Stomach (tissue), 9 donors: ENCODE data around the gene METRN. TPM values are rescaled to one million over a fixed set of nuclear protein-coding genes. Genes with fewer than 3 reads are reported as not detected.

Experiments used
- DNase-seq, 2 donors: peaks; one replicate each; pipeline versions ENCODE4 v3.0.0 to v3.0.0-alpha.2; 2013 to 2019
- H3K27ac ChIP-seq, 5 donors: fragments of 200-600 bp in 4 of 5; sonication (generic) in 4 of 5; one replicate each; pipeline ENCODE4 v1.5.1; 2013 to 2019; ENCODE audit warnings: mild to moderate bottlenecking in 1 of 5, moderate library complexity in 1 of 5
- H3K27me3 ChIP-seq, 3 donors: fragments of 200-600 bp; sonication (generic); one replicate each; pipeline ENCODE4 v1.5.1; 2017 to 2019; ENCODE audit warnings: mixed run types in 1 of 3
- H3K36me3 ChIP-seq, 4 donors: fragments of 200-600 bp; sonication (generic); 1 replicate in 3 of 4; 2 replicates in 1 of 4; pipeline ENCODE4 v1.5.1; 2016 to 2019
- H3K4me1 ChIP-seq, 4 donors: fragments of 200-600 bp; sonication (generic); one replicate each; pipeline ENCODE4 v1.5.1; 2016 to 2019
- H3K4me3 ChIP-seq, 4 donors: fragments of 200-600 bp; sonication (generic) in 3 of 4; one replicate each; pipeline ENCODE4 v1.5.1; 2016 to 2019; ENCODE audit warnings: mild to moderate bottlenecking in 1 of 4
- H3K9me3 ChIP-seq, 4 donors: fragments of 200-600 bp; sonication (generic); one replicate each; pipeline ENCODE4 v1.5.1; 2016 to 2019
- CTCF ChIP-seq, 7 experiments: fragments of 450-650 bp in 4 of 7; fragments of 200-600 bp in 3 of 7; sonication (generic) in 3 of 7; IDR thresholded peaks; one replicate each; pipeline ENCODE4 v1.5.1; 2016 to 2019; ENCODE audit warnings: antibody characterized with exemption in 7 of 7, control low read depth in 2 of 7, mild to moderate bottlenecking in 1 of 7
- EP300 ChIP-seq: sonication (generic); formaldehyde crosslinking; IDR thresholded peaks from one replicate; pipeline ENCODE4 v1.6.1; 2017; ENCODE audit warnings: antibody characterized with exemption
- POLR2A ChIP-seq, 4 donors: fragments of 450-650 bp; IDR thresholded peaks; one replicate each; pipeline ENCODE4 v1.6.1; 2016; ENCODE audit warnings: antibody characterized with exemption in 4 of 4, control low read depth in 2 of 4, mild to moderate bottlenecking in 1 of 4, moderate library complexity in 1 of 4
- POLR2AphosphoS5 ChIP-seq, 3 donors: sonication (generic); formaldehyde crosslinking; IDR thresholded peaks; one replicate each; pipeline ENCODE4 v1.6.1; 2016; ENCODE audit warnings: antibody characterized with exemption in 3 of 3
- WGBS, 5 donors: extraction: QIAGEN DNeasy Blood & Tissue Kit in 3 of 5; methylation state at CpG; one replicate each; pipeline versions ENCODE4 v1.1.5 to v1.1.7; 2013 to 2018; 5-methylcytosine and 5-hydroxymethylcytosine counted together
- intact Hi-C: fragments of 100-400 bp; cut with DNase I; formaldehyde crosslinking; loops from one replicate; pipeline ENCODE4 v1.15.1; 2023; ENCODE audit warnings: low total_unique reads
- polyA plus RNA-seq, 3 donors: library from polyadenylated mRNA; stranded (reverse); fragments of 200-250 nt; gene quantifications; one replicate each; pipeline ENCODE4 v1.2.3, GENCODE V29; 2013
- total RNA-seq, 5 donors: library from RNA; depleted of rRNA; stranded (reverse); fragments of >200 nt; gene quantifications; one replicate each; pipeline versions ENCODE4 v1.1.0 to v1.2.3, GENCODE V29; 2014 to 2016
- donor health status: healthy with polysubstance abuse.
- donor health status: Bipolar disorder and iron deficiency.
- donor health status: healthy.

METRN gene
- total and polyA plus RNA-seq, 8 donors = 7.1 to 79.7 (median 34.4) TPM

GRCh38 chr16:728131-728889, 13.4 kb downstream of the METRN start:
- TF ChIP-seq POLR2A (IDR thresholded peaks at IDR 0.05) = no peak
- TF ChIP-seq POLR2AphosphoS5 (IDR thresholded peaks at IDR 0.05) = peak in 1 of 3 donors; percentile 3
- no peaks in the 10 kb centered on the region for H3K9me3 ChIP-seq
- peaks cover 31 to 38% (median 32%) of the 10 kb centered on the region in 4 donors for H3K4me1 ChIP-seq
- peak overlapping the region; percentile 11 to 62 (median 55) for H3K27ac ChIP-seq
- H3K27me3 ChIP-seq = peaks cover 0 to 52% (median 24%) of the 10 kb centered on the region in 3 donors
- H3K4me3 ChIP-seq = peak overlapping the region; percentile 48 to 69 (median 54)
- H3K36me3 ChIP-seq = peaks cover 7 to 38% (median 30%) of the 10 kb centered on the region in 4 donors
- WGBS, 5 donors = 0 to 2% (median 1%) methylated on average over 10 to 79 of the region's 80 CpGs
- intact Hi-C loops = no loop called here
- peak; percentile 69 to 88 for DNase-seq

DNA sequence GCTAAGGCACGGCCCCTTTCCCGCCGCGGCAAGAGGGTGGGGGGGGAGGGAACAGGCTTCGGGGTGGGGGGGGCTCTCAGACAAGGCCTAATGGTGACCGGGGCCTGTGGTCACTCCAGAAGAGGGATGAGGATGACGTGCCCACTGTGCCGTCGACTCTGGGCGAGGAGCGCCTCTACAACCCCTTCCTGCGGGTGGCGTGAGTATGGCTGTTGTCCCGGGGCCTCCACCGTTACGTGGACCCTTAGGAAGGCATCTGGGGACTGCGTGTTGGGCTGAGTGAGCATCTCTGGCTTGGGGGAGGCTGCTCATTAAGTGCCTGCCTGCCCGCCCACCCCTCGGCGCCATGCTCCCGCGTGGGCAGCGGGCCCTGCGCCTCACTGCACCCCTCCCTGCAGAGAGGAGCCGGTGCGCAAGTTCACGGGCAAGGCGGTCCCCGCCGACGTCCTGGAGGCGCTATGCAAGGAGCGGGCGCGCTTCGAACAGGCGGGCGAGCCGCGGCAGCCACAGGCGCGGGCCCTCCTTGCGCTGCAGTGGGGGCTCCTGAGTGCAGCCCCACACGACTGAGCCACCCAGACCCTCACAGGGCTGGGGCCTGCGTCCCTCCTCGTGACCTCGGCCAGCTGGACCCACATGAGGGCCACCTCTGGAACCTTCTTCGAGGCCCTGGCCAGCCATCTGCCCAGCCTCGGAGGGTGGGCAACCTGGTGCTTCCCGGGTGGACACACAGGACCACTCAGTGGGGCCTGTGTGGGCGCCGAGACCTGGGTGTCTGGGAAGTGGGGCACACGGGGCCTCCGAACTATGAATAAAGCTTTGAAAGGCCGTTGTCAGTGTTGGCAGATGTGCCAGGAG, 14.2 kb downstream of the METRN start:
- Histone ChIP-seq H3K4me3 (peak overlapping the region in 3 of 4 donors; percentile 51 to 69 (median 57)), H3K4me1 (peaks cover 31 to 38% (median 32%) of the 10 kb centered on the region in 4 donors), H3K27me3 (peaks cover 0 to 52% (median 24%) of the 10 kb centered on the region in 3 donors), H3K9me3 (no peaks in the 10 kb centered on the region), H3K27ac (peak overlapping the region in 2 of 5 donors; percentile 16 to 62), H3K36me3 (peaks cover 15 to 46% (median 38%) of the 10 kb centered on the region in 4 donors)
- no peak for DNase-seq
- TF ChIP-seq POLR2A (IDR thresholded peaks at IDR 0.05) (no peak), CTCF (IDR thresholded peaks at IDR 0.05) (no peak), EP300 (no peak), POLR2AphosphoS5 (IDR thresholded peaks at IDR 0.05) (no peak)
- intact Hi-C loops = no loop called here
- 43 to 65% (median 59%) methylated on average over 17 to 55 of the region's 55 CpGs for WGBS, 5 donors

DNA sequence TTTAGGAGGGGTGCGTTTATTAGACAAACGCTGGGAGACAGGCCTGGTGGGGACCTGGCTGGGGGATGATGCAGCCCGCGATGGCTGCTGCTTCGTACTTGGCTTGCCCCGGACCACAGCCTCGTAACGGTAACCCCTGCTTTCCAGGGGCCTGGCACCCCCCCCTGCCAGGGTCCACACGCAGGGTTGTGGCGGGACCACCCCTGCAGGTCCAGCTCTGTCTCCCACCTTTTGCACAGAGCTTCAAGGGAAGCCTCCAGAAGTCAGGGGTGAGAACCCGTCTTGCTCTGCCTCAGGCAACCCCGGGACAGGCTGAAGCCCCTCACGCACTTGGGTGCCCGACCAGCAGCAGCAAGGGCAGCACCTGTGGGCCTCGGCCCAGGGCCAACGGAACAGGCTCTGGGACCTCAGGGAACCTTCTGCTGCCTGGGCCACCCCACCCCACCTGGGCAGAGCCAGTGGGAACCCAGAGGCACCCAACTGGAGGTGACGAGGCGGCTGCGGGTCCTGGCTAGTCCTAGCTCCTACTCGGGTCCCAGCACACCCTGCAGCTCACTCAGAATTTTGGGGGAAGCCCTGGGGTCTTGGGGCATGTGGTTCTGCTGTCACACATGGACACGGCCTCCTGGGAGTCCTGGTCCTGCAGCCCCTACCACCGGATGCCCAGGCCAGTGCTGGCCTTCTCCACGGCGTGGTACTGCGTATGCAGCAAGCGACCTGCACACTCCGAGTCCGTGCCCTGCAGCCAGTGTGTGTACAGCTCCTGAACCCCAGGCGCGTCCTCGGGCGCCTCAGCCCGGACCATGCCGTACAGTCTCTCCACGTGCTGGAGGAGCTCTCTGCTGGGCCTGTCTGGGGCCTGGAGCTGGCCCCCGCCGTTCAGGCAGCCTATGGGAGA, 15.1 kb downstream of the METRN start:
- H3K27ac ChIP-seq = no peak overlapping the region
- WGBS, 5 donors = 85 to 91% (median 88%) methylated on average over 28 to 37 of the region's 37 CpGs

GRCh38 chr16:730666-731509, 16.0 kb downstream of the METRN start:
- WGBS, 5 donors = 75 to 91% (median 86%) methylated on average over 20 to 22 of the region's 22 CpGs
- DNase-seq = no peak
- Histone ChIP-seq H3K27me3 (peaks cover 0 to 36% (median 24%) of the 10 kb centered on the region in 3 donors), H3K4me3 (no peak overlapping the region), H3K27ac (no peak overlapping the region), H3K36me3 (peaks cover 25 to 64% (median 56%) of the 10 kb centered on the region in 4 donors), H3K9me3 (no peaks in the 10 kb centered on the region), H3K4me1 (peaks cover 31 to 32% (median 31%) of the 10 kb centered on the region in 4 donors)
- TF ChIP-seq POLR2A (IDR thresholded peaks at IDR 0.05) = no peak
- no peak for TF ChIP-seq CTCF (IDR thresholded peaks at IDR 0.05)
- no peak for TF ChIP-seq POLR2AphosphoS5 (IDR thresholded peaks at IDR 0.05)
- no peak for TF ChIP-seq EP300
- intact Hi-C loops = no loop called here

More for the DNA sequence above, 15.1 kb downstream of the METRN start:
- no peak for DNase-seq
- intact Hi-C loops = no loop called here
- Histone ChIP-seq H3K9me3 (no peaks in the 10 kb centered on the region), H3K36me3 (peaks cover 17 to 55% (median 47%) of the 10 kb centered on the region in 4 donors), H3K27me3 (peaks cover 0 to 45% (median 24%) of the 10 kb centered on the region in 3 donors), H3K4me3 (no peak overlapping the region), H3K4me1 (peaks cover 31 to 38% (median 32%) of the 10 kb centered on the region in 4 donors)
- TF ChIP-seq EP300 = no peak
